H1 (cell line): ENCODE results near the gene ZRANB3. TPM values are rescaled to one million over a fixed set of nuclear protein-coding genes. Genes with fewer than 3 reads are reported as not detected.

Experiments used
- CTCF ChIA-PET: fragments of 300-600 bp; sonication (Branson Sonifier 250); formaldehyde crosslinking; loops from one replicate; lab custom pipeline; 2021; ENCODE audit not compliant: partially characterized antibody; lab: Charles Lee
- POLR2A ChIA-PET: fragments of 300-600 bp; sonication (Branson Sonifier 250); formaldehyde crosslinking; loops from one replicate; lab custom pipeline; 2021; ENCODE audit warnings: inconsistent platforms; ENCODE audit not compliant: partially characterized antibody; lab: Charles Lee
- DNase-seq, 2 experiments: peaks; one replicate each; pipeline versions ENCODE4 v3.0.0 to v3.0.0-alpha.2; 2010 to 2022; ENCODE audit warnings: low spot score in 2 of 2, low read depth in 1 of 2, mixed read lengths in 1 of 2
- FAIRE-seq: peaks from 2 replicates; lab custom pipeline; 2011; peaks lifted over from hg19 to GRCh38; lab: Jason Lieb, UNC
- H2AFZ ChIP-seq: 2 replicates; pipeline ENCODE4 v1.8.1; 2012; ENCODE audit warnings: low read length, inconsistent platforms
- H2AK5ac ChIP-seq: 2 replicates; pipeline ENCODE4 v1.6.1; 2013; ENCODE audit warnings: low read depth, low read length
- H2BK120ac ChIP-seq: replicated peaks from 2 replicates; pipeline ENCODE3; 2013; ENCODE audit warnings: low read depth, low read length, inconsistent platforms
- H2BK12ac ChIP-seq: 2 replicates; pipeline ENCODE4 v1.6.1; 2013; ENCODE audit warnings: low read depth, low read length
- H2BK15ac ChIP-seq: 2 replicates; pipeline ENCODE4 v1.6.1; 2013; ENCODE audit warnings: low read length
- H2BK20ac ChIP-seq: 2 replicates; pipeline ENCODE4 v1.6.1; 2013; ENCODE audit warnings: low read length
- H2BK5ac ChIP-seq: 2 replicates; pipeline ENCODE4 v1.6.1; 2013; ENCODE audit warnings: low read depth, low read length
- H3K14ac ChIP-seq: 2 replicates; pipeline ENCODE4 v1.6.1; 2013; ENCODE audit warnings: inconsistent platforms; ENCODE audit not compliant: insufficient read length
- H3K18ac ChIP-seq: 2 replicates; pipeline ENCODE4 v1.6.1; 2013; ENCODE audit warnings: low read length; ENCODE audit errors: extremely low read depth
- H3K23ac ChIP-seq: 2 replicates; pipeline ENCODE4 v1.6.1; 2013; ENCODE audit warnings: inconsistent platforms; ENCODE audit not compliant: insufficient read length
- H3K23me2 ChIP-seq: 2 replicates; pipeline ENCODE4 v1.6.1; 2013; ENCODE audit warnings: low read depth, low read length
- H3K27ac ChIP-seq: 2 replicates; pipeline ENCODE4 v1.6.1; 2011; ENCODE audit warnings: low read depth, low read length, inconsistent platforms
- H3K27me3 ChIP-seq, 4 experiments: replicated peaks in 1 of 4; 1 replicate in 1 of 4; 2 replicates in 3 of 4; pipeline versions ENCODE4 v1.6.1 to v1.8.1; 2011 to 2013; ENCODE audit warnings: low read length in 3 of 4, mild to moderate bottlenecking in 3 of 4, inconsistent platforms in 2 of 4, mixed read lengths in 2 of 4, moderate library complexity in 1 of 4; ENCODE audit not compliant: control insufficient read depth in 3 of 4, insufficient read depth in 3 of 4; ENCODE audit errors: extremely low read depth in 1 of 4
- H3K36me3 ChIP-seq, 4 experiments: 2 replicates each; pipeline versions ENCODE4 v1.6.1 to v1.8.1; 2011 to 2013; ENCODE audit warnings: mild to moderate bottlenecking in 4 of 4, low read length in 3 of 4, moderate library complexity in 2 of 4, control low read depth in 1 of 4, inconsistent platforms in 1 of 4; ENCODE audit not compliant: insufficient read depth in 4 of 4, control insufficient read depth in 2 of 4
- H3K4ac ChIP-seq: replicated peaks from 2 replicates; pipeline ENCODE3; 2013; ENCODE audit warnings: low read length, low read depth, mixed read lengths, inconsistent platforms; ENCODE audit not compliant: insufficient read length
- H3K4me1 ChIP-seq, 4 experiments: replicated peaks in 1 of 4; 1 replicate in 1 of 4; 2 replicates in 3 of 4; pipeline versions ENCODE4 v1.6.1 to v1.8.1; 2011 to 2013; ENCODE audit warnings: low read length in 3 of 4, inconsistent platforms in 2 of 4, mixed read lengths in 1 of 4; ENCODE audit not compliant: insufficient read depth in 4 of 4, control insufficient read depth in 3 of 4
- H3K4me2 ChIP-seq, 2 experiments: 2 replicates each; pipeline versions ENCODE4 v1.6.1 to v1.8.1; 2011 to 2013; ENCODE audit warnings: low read depth in 2 of 2, low read length in 2 of 2, control low read depth in 1 of 2, inconsistent platforms in 1 of 2, mild to moderate bottlenecking in 1 of 2; ENCODE audit not compliant: insufficient read depth in 1 of 2
- H3K4me3 ChIP-seq, 4 experiments: fragments of 200-600, 300-600 bp in 1 of 4; sonication (generic), shearing (Covaris generic), sonication (Bioruptor Twin) in 1 of 4; 2 replicates each; pipeline versions ENCODE4 v1.5.1 to v1.8.1; 2011 to 2016; ENCODE audit warnings: low read length in 4 of 4, low read depth in 3 of 4, control low read depth in 2 of 4, inconsistent platforms in 2 of 4, mild to moderate bottlenecking in 2 of 4, mixed read lengths in 1 of 4, moderate library complexity in 1 of 4; ENCODE audit not compliant: insufficient read depth in 2 of 4; ENCODE audit errors: extremely low read depth in 1 of 4
- H3K56ac ChIP-seq: replicated peaks from 2 replicates; pipeline ENCODE3; 2013; ENCODE audit warnings: low read depth, mild to moderate bottlenecking, mixed read lengths, low read length, inconsistent platforms; ENCODE audit not compliant: insufficient read length
- H3K79me1 ChIP-seq: 2 replicates; pipeline ENCODE4 v1.6.1; 2013; ENCODE audit warnings: low read depth, low read length, control low read depth
- H3K79me2 ChIP-seq, 2 experiments: 2 replicates each; pipeline versions ENCODE4 v1.6.1 to v1.8.1; 2012 to 2013; ENCODE audit warnings: low read length in 2 of 2, mild to moderate bottlenecking in 2 of 2, inconsistent platforms in 1 of 2; ENCODE audit not compliant: insufficient read depth in 2 of 2, control insufficient read depth in 1 of 2
- H3K9ac ChIP-seq, 4 experiments: replicated peaks in 1 of 4; 1 replicate in 1 of 4; 2 replicates in 3 of 4; pipeline versions ENCODE4 v1.6.1 to v1.8.1; 2011 to 2013; ENCODE audit warnings: low read depth in 3 of 4, low read length in 3 of 4, control low read depth in 2 of 4, mild to moderate bottlenecking in 2 of 4, moderate library complexity in 2 of 4, inconsistent platforms in 1 of 4; ENCODE audit errors: extremely low read depth in 1 of 4
- H3K9me3 ChIP-seq, 2 experiments: 2 replicates each; pipeline versions ENCODE4 v1.6.1 to v1.8.1; 2012 to 2013; ENCODE audit warnings: mild to moderate bottlenecking in 2 of 2, moderate library complexity in 2 of 2, control low read depth in 1 of 2, inconsistent platforms in 1 of 2, low read depth in 1 of 2, low read length in 1 of 2, mixed read lengths in 1 of 2; ENCODE audit not compliant: insufficient read depth in 2 of 2
- H4K20me1 ChIP-seq, 2 experiments: replicated peaks in 1 of 2; 2 replicates each; pipeline versions ENCODE3 to v1.8.1; 2011 to 2013; ENCODE audit warnings: inconsistent platforms in 2 of 2, low read length in 2 of 2, mild to moderate bottlenecking in 1 of 2; ENCODE audit not compliant: insufficient read depth in 2 of 2, control insufficient read depth in 1 of 2
- H4K5ac ChIP-seq: 2 replicates; pipeline ENCODE4 v1.6.1; 2013; ENCODE audit warnings: low read length, low read depth, mixed read lengths, inconsistent platforms; ENCODE audit not compliant: insufficient read length
- H4K8ac ChIP-seq: 2 replicates; pipeline ENCODE4 v1.8.0; 2013; ENCODE audit warnings: mild to moderate bottlenecking, moderate library complexity, low read length, inconsistent platforms; ENCODE audit not compliant: insufficient read depth; ENCODE audit errors: extremely low read depth
- H4K91ac ChIP-seq: replicated peaks from 2 replicates; pipeline ENCODE3; 2013; ENCODE audit warnings: low read length, mixed read lengths, inconsistent platforms; ENCODE audit not compliant: insufficient read length
- ATF2 ChIP-seq: IDR thresholded peaks from 2 replicates; pipeline ENCODE4 v1.6.1; 2012; ENCODE audit warnings: low read length, inconsistent platforms
- MAFK ChIP-seq: IDR thresholded peaks from 2 replicates; pipeline ENCODE4 v1.6.1; 2012; ENCODE audit warnings: low read depth, mild to moderate bottlenecking, improper control_type of control experiment, low read length
- WGBS, 2 experiments: shearing (Covaris generic) in 1 of 2; methylation state at CpG; one replicate each; pipeline versions ENCODE4 v1.1.6 to v1.1.7; 2013 to 2015; ENCODE audit warnings: low lambda C conversion rate in 2 of 2, mixed read lengths in 2 of 2, inconsistent platforms in 1 of 2, low coverage in 1 of 2, missing lambda C conversion rate in 1 of 2; ENCODE audit not compliant: insufficient replicate concordance in 2 of 2, insufficient coverage in 1 of 2, insufficient read length in 1 of 2; ENCODE audit errors: extremely low coverage in 1 of 2, missing lambda C conversion rate in 1 of 2; 5-methylcytosine and 5-hydroxymethylcytosine counted together
- polyA plus RNA-seq, 7 experiments: library from polyadenylated mRNA; depleted of rRNA in 3 of 7; stranded (reverse) in 5 of 7; unstranded in 2 of 7; fragments of >200 nt in 5 of 7; fragments of 200-250 nt in 2 of 7; gene quantifications; 1 replicate in 5 of 7; 2 replicates in 1 of 7; 4 replicates in 1 of 7; pipeline versions ENCODE4 v1.2.1 to v1.2.3, GENCODE V29; 2011 to 2013; ENCODE audit warnings: missing spikeins in 2 of 7, mixed read lengths in 2 of 7
- total RNA-seq: library from RNA; stranded (reverse); fragmentation: NEBNext Ultra II Directional; extraction: Animal tissue kit (Norgen Biotek cat#: 25700); gene quantifications from 2 replicates; pipeline ENCODE4 v1.2.1, GENCODE V29; 2021

Gene ZRANB3
- total and polyA plus RNA-seq, 2 of the 8 experiments (the other 6 are each of a cell fraction or from before 2014, with no cell fraction given), result 4.5 to 19.3 TPM

- FAIRE-seq (no peak), DNase-seq (no peak)
- Histone ChIP-seq H3K4me3 (no peak overlapping the region), H3K9ac (no peak overlapping the region), H3K36me3 (peaks cover 0 to 12% (median 4%) of the 10 kb centered on the region in 4 experiments; a peak in 3 of 8 replicates), H3K9me3 (no peaks in the 10 kb centered on the region), H3K56ac (no peak overlapping the region), H2BK20ac (no peak overlapping the region), H3K27ac (no peak overlapping the region), H3K4ac (no peak overlapping the region), H4K20me1 (no peaks in the 10 kb centered on the region), H3K79me1 (no peaks in the 10 kb centered on the region), H3K23ac (no peak overlapping the region), H2AK5ac (no peak overlapping the region), H2AFZ (no peak overlapping the region), H2BK120ac (no peak overlapping the region), H3K23me2 (no peaks in the 10 kb centered on the region), H3K18ac (no peak overlapping the region), H2BK12ac (no peak overlapping the region), H3K4me1 (no peaks in the 10 kb centered on the region), H2BK5ac (no peak overlapping the region), H2BK15ac (no peak overlapping the region), H3K14ac (no peak overlapping the region), H3K27me3 (no peaks in the 10 kb centered on the region), H3K79me2 (peaks cover 0 to 6% of the 10 kb centered on the region in 2 experiments; a peak in 2 of 4 replicates), H3K4me2 (no peak overlapping the region), H4K5ac (no peak overlapping the region), H4K91ac (no peak overlapping the region), H4K8ac (no peak overlapping the region)
- TF ChIP-seq ATF2 (no peak), MAFK (no peak)
- ChIA-PET CTCF (interaction anchor here (0.7 to 3.0 kb wide), 8 partner anchors 12 to 1034 kb away, joined by 3 to 15 read pairs (median 4); no protein-coding TSS in a partner anchor), POLR2A (no interaction called here)
- WGBS, 2 experiments, result 92% methylated on average over 1 of the region's 1 CpG; no CpG with 5 or more reads in 1 of the 2 experiments
Observed at GRCh38 chr2:135573620-135574019, 42.6 kb upstream of the ZRANB3 start.
